Upper lobe of left lung (tissue), 6 donors: ENCODE results near the gene GSAP. TPM values are rescaled to one million over a fixed set of nuclear protein-coding genes. Genes with fewer than 3 reads are reported as not detected.

Experiments used
- ATAC-seq, 2 donors: fragments of 200-7000 bp; cut with Tn5 transposase; one replicate each; pipeline ENCODE4 v1.9.1; 2022; ENCODE audit warnings: mild to moderate bottlenecking in 2 of 2, moderate library complexity in 2 of 2; ENCODE audit not compliant: low FRiP score in 2 of 2
- DNase-seq, 2 donors: peaks; one replicate each; pipeline ENCODE4 v3.0.0-alpha.2; 2019 to 2020
- H3K27ac ChIP-seq, 4 donors: fragments of 200-600 bp; sonication (generic); one replicate each; pipeline ENCODE4 v1.5.1; 2016 to 2019
- H3K27me3 ChIP-seq, 4 donors: fragments of 200-600 bp; sonication (generic); one replicate each; pipeline ENCODE4 v1.5.1; 2017 to 2019
- H3K36me3 ChIP-seq, 4 donors: fragments of 200-600 bp; sonication (generic); one replicate each; pipeline ENCODE4 v1.5.1; 2016 to 2019
- H3K4me1 ChIP-seq, 4 donors: fragments of 200-600 bp; sonication (generic); one replicate each; pipeline ENCODE4 v1.5.1; 2018 to 2019
- H3K4me3 ChIP-seq, 4 donors: fragments of 200-600 bp; sonication (generic); one replicate each; pipeline ENCODE4 v1.5.1; 2017 to 2019; ENCODE audit warnings: mild to moderate bottlenecking in 2 of 4, moderate library complexity in 1 of 4
- H3K9me3 ChIP-seq, 4 donors: fragments of 200-600 bp; sonication (generic); one replicate each; pipeline ENCODE4 v1.5.1; 2018 to 2019
- CTCF ChIP-seq, 6 experiments: fragments of 450-650 bp in 4 of 6; fragments of 200-600 bp in 2 of 6; sonication (generic) in 2 of 6; IDR thresholded peaks; one replicate each; pipeline ENCODE4 v1.5.1; 2016 to 2019; ENCODE audit warnings: antibody characterized with exemption in 6 of 6
- EP300 ChIP-seq, 4 donors: sonication (generic); formaldehyde crosslinking; IDR thresholded peaks; one replicate each; pipeline ENCODE4 v1.5.1; 2017; ENCODE audit warnings: antibody characterized with exemption in 4 of 4, control low read depth in 2 of 4
- POLR2A ChIP-seq, 4 donors: fragments of 450-650 bp; IDR thresholded peaks; one replicate each; pipeline ENCODE4 v1.5.1; 2016 to 2017; ENCODE audit warnings: antibody characterized with exemption in 4 of 4, mild to moderate bottlenecking in 2 of 4
- POLR2AphosphoS5 ChIP-seq, 2 donors: sonication (generic); formaldehyde crosslinking; IDR thresholded peaks; one replicate each; pipeline ENCODE4 v1.5.1; 2017; ENCODE audit warnings: antibody characterized with exemption in 2 of 2
- WGBS, 2 donors: methylation state at CpG; one replicate each; pipeline ENCODE4 v1.1.5; 2017 to 2018; 5-methylcytosine and 5-hydroxymethylcytosine counted together
- total RNA-seq, 6 donors: library from RNA; depleted of rRNA in 4 of 6; stranded (reverse); fragments of >200 nt in 4 of 6; gene quantifications; one replicate each; pipeline versions ENCODE4 v1.1.0 to v1.2.1, GENCODE V29; 2016 to 2021
- donor health status: DM: no; HTN: no; CAD: no; lungs with moderate emphysema.
- donor health status: DM: no; HTN: yes; CAD: no; lungs with severe emphysema.

GSAP gene
- total RNA-seq, 6 donors from 2014 or later, result 44.0 to 160 (median 73.8) TPM

- Histone ChIP-seq H3K27ac (peak overlapping the region in 2 of 4 donors; percentile 82 to 84), H3K9me3 (no peaks in the 10 kb centered on the region), H3K4me1 (peaks cover 21 to 43% (median 32%) of the 10 kb centered on the region in 4 donors), H3K27me3 (no peaks in the 10 kb centered on the region), H3K36me3 (no peaks in the 10 kb centered on the region), H3K4me3 (peak overlapping the region in 2 of 4 donors; percentile 3 to 15)
- TF ChIP-seq POLR2AphosphoS5 (IDR thresholded peaks at IDR 0.05), result no peak
- TF ChIP-seq EP300 (IDR thresholded peaks at IDR 0.05), result no peak
- no peak for TF ChIP-seq POLR2A (IDR thresholded peaks at IDR 0.05)
- TF ChIP-seq CTCF (IDR thresholded peaks at IDR 0.05), result no peak
- ATAC-seq (no peak), DNase-seq (no peak)
- WGBS, 2 donors, result 39 to 43% methylated on average over 5 of the region's 5 CpGs
Measured at GRCh38 chr7:77426052-77426404, 9.9 kb upstream of the GSAP start.

DNA sequence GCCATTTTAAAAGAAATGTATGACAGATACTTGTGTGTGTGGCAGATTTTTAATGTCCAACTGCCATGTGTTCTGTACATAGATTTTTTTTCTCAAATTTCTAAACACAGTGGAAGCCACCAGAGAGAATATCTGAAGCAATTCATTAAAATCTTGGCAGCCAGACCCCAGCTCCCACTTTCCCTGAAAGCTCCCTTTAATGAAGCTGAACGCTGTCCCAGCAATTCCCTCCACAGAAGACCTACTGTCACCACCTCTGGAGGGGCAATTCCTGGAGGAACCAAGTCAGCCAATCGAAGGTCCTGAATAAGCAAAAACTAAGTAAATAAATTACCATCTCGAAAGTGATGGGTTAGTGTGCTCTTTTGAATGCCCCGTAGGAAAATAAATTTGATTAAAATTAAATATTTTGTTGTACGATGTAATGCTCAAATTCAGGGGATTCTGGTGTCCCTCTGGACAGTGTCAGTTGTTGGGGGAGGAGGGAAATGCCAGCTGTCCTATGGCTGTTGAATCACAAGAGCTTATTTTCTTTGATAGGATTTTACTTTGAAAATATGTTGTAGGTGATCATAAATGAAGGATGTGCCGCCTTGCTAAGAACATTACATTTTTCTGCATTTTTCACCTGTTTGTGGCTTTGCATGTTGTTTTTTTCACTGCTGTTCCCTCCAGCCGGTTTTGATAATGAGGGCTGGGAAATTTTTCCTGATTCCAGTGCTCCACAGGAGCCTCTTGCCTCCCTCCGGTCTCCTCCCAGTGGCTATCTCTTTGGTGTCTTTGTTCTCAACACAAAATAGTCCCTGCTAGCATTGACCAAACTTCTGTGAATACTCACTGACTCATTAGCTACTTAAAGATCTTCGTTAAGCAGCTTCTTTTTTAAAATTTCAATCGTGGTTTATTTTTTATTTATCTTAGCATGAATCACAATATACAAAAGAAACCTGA, 9.2 kb upstream of the GSAP start:
- peak overlapping the region in 2 of 4 donors; percentile 3 to 15 for H3K4me3 ChIP-seq
- H3K27me3 ChIP-seq, result no peaks in the 10 kb centered on the region
- no peaks in the 10 kb centered on the region for H3K36me3 ChIP-seq
- DNase-seq (no peak), ATAC-seq (no peak)
- H3K4me1 ChIP-seq, result peaks cover 21 to 43% (median 32%) of the 10 kb centered on the region in 4 donors
- peak overlapping the region in 2 of 4 donors; percentile 37 to 82 for H3K27ac ChIP-seq
- TF ChIP-seq POLR2AphosphoS5 (IDR thresholded peaks at IDR 0.05) (no peak), EP300 (IDR thresholded peaks at IDR 0.05) (no peak), POLR2A (IDR thresholded peaks at IDR 0.05) (no peak), CTCF (IDR thresholded peaks at IDR 0.05) (no peak)
- no peaks in the 10 kb centered on the region for H3K9me3 ChIP-seq
- 69 to 74% methylated on average over 10 of the region's 10 CpGs for WGBS, 2 donors

DNA sequence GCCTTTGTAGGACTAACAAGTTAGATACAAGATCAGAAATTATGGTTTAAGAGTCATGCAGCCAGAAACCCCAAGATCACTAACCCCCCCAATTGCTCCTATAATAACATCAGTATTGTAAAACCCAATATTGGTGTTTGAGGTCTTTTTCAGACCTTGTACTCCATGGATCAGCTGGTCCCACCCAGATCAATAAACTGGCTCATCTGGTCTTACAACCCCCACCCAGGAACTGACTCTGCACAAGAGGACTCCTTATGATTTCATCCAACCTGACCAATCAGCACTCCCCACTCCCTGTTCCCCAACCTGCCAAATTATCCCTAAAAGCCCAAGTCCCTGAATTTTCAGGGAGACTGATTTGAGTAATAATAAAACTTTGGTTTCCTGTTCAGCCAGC, 6.4 kb upstream of the GSAP start:
- Histone ChIP-seq H3K27me3 (no peaks in the 10 kb centered on the region), H3K27ac (no peak overlapping the region), H3K9me3 (no peaks in the 10 kb centered on the region), H3K4me3 (no peak overlapping the region), H3K36me3 (no peaks in the 10 kb centered on the region), H3K4me1 (peaks cover 8 to 22% (median 17%) of the 10 kb centered on the region in 4 donors)
- ATAC-seq, result no peak
- TF ChIP-seq CTCF (IDR thresholded peaks at IDR 0.05), result no peak
- no peak for TF ChIP-seq POLR2AphosphoS5 (IDR thresholded peaks at IDR 0.05)
- TF ChIP-seq EP300 (IDR thresholded peaks at IDR 0.05), result no peak
- no peak for TF ChIP-seq POLR2A (IDR thresholded peaks at IDR 0.05)
- DNase-seq, result no peak

DNA sequence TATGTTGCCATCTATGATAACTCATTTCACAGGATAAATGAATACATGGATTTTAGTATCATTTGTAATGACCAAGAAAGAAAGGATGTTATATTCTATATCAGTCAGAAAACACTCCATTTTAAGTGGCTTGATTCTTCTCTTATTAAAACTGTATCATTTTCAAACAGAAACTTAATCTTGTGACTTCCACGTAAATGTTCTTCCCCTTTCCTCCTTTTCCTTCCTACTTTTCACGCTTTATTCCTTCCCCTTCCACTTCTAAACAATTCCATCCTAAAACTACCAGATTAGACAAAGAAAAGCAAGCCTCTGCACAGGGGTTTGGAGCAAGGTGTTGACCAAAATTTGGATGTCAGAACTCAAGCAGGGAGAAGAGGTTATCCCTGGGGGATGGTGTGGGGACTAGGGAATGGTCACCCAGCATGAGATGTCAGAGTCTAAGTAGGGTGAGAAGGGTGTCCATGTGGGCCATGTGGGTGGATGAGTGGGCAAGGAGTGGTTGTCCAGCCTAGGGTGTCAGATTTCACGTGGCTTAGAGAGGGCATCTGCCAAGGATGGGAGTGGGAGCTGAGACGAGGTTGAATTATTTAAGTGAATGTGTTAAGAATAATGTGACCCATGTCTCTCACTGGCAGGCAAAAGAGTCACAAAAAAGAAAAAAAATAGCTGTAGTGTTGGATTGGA, 5.0 kb upstream of the GSAP start:
- no peaks in the 10 kb centered on the region for H3K9me3 ChIP-seq

More for the DNA sequence above, 5.0 kb upstream of the GSAP start:
- no peak for DNase-seq
- Histone ChIP-seq H3K4me3 (no peak overlapping the region), H3K27me3 (no peaks in the 10 kb centered on the region), H3K27ac (peak overlapping the region in 1 of 4 donors; percentile 55), H3K4me1 (peaks cover 5 to 20% (median 12%) of the 10 kb centered on the region in 4 donors), H3K36me3 (no peaks in the 10 kb centered on the region)
- 59 to 62% methylated on average over 4 of the region's 4 CpGs for WGBS, 2 donors
- ATAC-seq, result peak in 1 of 2 donors; percentile 33
- no peak for TF ChIP-seq POLR2A (IDR thresholded peaks at IDR 0.05)
- TF ChIP-seq EP300 (IDR thresholded peaks at IDR 0.05), result no peak
- no peak for TF ChIP-seq CTCF (IDR thresholded peaks at IDR 0.05)
- TF ChIP-seq POLR2AphosphoS5 (IDR thresholded peaks at IDR 0.05), result no peak
